ENCODE results near the gene LRIG1.

Gene LRIG1

GRCh38 chr3:66485291-66485968 lies 15.4 kb downstream of the LRIG1 start:
- no peak overlapping the region for H3K27ac ChIP-seq (replicated peaks)
- no peak overlapping the region for H3K4me3 ChIP-seq (replicated peaks; ENCODE audit: insufficient read depth, low read length)
- TF ChIP-seq GABPA (IDR thresholded peaks at IDR 0.05; ENCODE audit: low read depth) (no peak), REST (IDR thresholded peaks at IDR 0.05; ENCODE audit: insufficient replicate concordance, low read depth) (no peak), CTCF (IDR thresholded peaks at IDR 0.05; ENCODE audit: insufficient read depth, low read length) (no peak), POLR2AphosphoS5 (IDR thresholded peaks at IDR 0.05; ENCODE audit: low read depth) (no peak), SPI1 (IDR thresholded peaks at IDR 0.05; ENCODE audit: borderline replicate concordance, low read depth) (no peak)
- no peak for DNase-seq (ENCODE audit: low read depth in 1 of 2, low spot score in 1 of 2)
- H3K27me3 ChIP-seq (ENCODE audit: insufficient read depth, poor library complexity, severe bottlenecking) = peaks cover 7% of the 10 kb centered on the region

- H3K4me3 ChIP-seq (replicated peaks; ENCODE audit: insufficient read depth, low read length) = no peak overlapping the region
- no peak overlapping the region for H3K27ac ChIP-seq (replicated peaks)
- no peak for DNase-seq (ENCODE audit: low read depth in 1 of 2, low spot score in 1 of 2)
- H3K27me3 ChIP-seq (ENCODE audit: insufficient read depth, poor library complexity, severe bottlenecking) = peaks cover 7% of the 10 kb centered on the region
- TF ChIP-seq CTCF (IDR thresholded peaks at IDR 0.05; ENCODE audit: insufficient read depth, low read length) = no peak
- no peak for TF ChIP-seq POLR2AphosphoS5 (IDR thresholded peaks at IDR 0.05; ENCODE audit: low read depth)
- no peak for TF ChIP-seq GABPA (IDR thresholded peaks at IDR 0.05; ENCODE audit: low read depth)
- no peak for TF ChIP-seq SPI1 (IDR thresholded peaks at IDR 0.05; ENCODE audit: borderline replicate concordance, low read depth)
- no peak for TF ChIP-seq REST (IDR thresholded peaks at IDR 0.05; ENCODE audit: insufficient replicate concordance, low read depth)
Observed at GRCh38 chr3:66484106-66484844, 16.5 kb downstream of the LRIG1 start.

- TF ChIP-seq GABPA (IDR thresholded peaks at IDR 0.05; ENCODE audit: low read depth) = no peak
- no peak for TF ChIP-seq REST (IDR thresholded peaks at IDR 0.05; ENCODE audit: insufficient replicate concordance, low read depth)
- no peak for TF ChIP-seq SPI1 (IDR thresholded peaks at IDR 0.05; ENCODE audit: borderline replicate concordance, low read depth)
- TF ChIP-seq CTCF (IDR thresholded peaks at IDR 0.05; ENCODE audit: insufficient read depth, low read length) = no peak
- TF ChIP-seq POLR2AphosphoS5 (IDR thresholded peaks at IDR 0.05; ENCODE audit: low read depth) = no peak
Observed at GRCh38 chr3:66483409-66483906, 17.4 kb downstream of the LRIG1 start.

More at GRCh38 chr3:66483409-66483906, 17.4 kb downstream of the LRIG1 start:
- DNase-seq (ENCODE audit: low read depth in 1 of 2, low spot score in 1 of 2) = no peak
- Histone ChIP-seq H3K27me3 (ENCODE audit: insufficient read depth, poor library complexity, severe bottlenecking) (peaks cover 7% of the 10 kb centered on the region), H3K4me3 (replicated peaks; ENCODE audit: insufficient read depth, low read length) (no peak overlapping the region), H3K27ac (replicated peaks) (no peak overlapping the region)
